Adrenal gland (tissue), 5 donors: Measurements from ENCODE around the gene FCSK.

Source experiments
- POLR2A ChIP-seq, 2 donors: fragments of 450-650 bp; IDR thresholded peaks; one replicate each; pipeline ENCODE4 v1.6.1; 2017; ENCODE audit warnings: antibody characterized with exemption in 2 of 2, mild to moderate bottlenecking in 2 of 2, moderate library complexity in 1 of 2
- TF ChIP-seq, protein P1 (sequence below), 6 experiments: fragments of 450-650 bp in 4 of 6; fragments of 200-600 bp in 2 of 6; sonication (generic) in 1 of 6; IDR thresholded peaks; 1 replicate in 5 of 6; 2 replicates in 1 of 6; pipeline versions ENCODE4 v1.5.1 to v1.8.0; 2016 to 2021; ENCODE audit warnings: antibody characterized with exemption in 6 of 6, mild to moderate bottlenecking in 2 of 6, moderate library complexity in 1 of 6
- donor health status: DM: no; HTN: no; CAD: no.

DNA sequence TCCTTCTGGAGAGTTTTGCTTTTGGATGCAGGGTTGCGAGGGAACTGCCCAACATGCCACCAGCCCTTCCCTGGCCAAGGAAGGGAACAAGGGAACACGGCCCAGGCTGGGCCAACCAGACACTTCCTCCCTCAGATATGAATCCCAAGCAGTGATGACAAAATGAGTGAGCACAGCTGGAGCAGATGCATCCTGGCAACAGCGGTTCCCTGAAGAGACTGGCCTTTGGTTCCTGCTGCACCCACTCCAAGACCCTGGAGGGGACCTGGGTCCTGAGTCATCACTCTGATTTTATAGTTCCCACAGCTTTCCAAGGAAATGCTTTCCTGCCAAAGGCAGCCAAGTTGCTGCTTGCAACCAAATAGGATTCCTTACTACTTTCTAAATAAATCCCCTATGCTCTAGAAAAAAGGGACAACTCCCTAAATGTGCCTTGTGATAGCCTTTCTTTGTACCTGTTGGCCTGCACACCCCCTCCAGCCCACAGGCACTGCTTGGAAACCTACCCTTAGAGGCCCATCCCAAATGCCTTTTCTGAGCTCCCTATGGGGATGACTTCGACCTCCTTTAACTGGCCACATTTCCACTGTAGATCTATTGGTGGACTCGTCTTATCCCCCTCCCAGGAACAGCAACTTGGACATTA is 20.8 kb upstream of the FCSK start:
- no peak for TF ChIP-seq POLR2A (IDR thresholded peaks at IDR 0.05)
- TF ChIP-seq, protein P1, sequence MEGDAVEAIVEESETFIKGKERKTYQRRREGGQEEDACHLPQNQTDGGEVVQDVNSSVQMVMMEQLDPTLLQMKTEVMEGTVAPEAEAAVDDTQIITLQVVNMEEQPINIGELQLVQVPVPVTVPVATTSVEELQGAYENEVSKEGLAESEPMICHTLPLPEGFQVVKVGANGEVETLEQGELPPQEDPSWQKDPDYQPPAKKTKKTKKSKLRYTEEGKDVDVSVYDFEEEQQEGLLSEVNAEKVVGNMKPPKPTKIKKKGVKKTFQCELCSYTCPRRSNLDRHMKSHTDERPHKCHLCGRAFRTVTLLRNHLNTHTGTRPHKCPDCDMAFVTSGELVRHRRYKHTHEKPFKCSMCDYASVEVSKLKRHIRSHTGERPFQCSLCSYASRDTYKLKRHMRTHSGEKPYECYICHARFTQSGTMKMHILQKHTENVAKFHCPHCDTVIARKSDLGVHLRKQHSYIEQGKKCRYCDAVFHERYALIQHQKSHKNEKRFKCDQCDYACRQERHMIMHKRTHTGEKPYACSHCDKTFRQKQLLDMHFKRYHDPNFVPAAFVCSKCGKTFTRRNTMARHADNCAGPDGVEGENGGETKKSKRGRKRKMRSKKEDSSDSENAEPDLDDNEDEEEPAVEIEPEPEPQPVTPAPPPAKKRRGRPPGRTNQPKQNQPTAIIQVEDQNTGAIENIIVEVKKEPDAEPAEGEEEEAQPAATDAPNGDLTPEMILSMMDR (IDR thresholded peaks at IDR 0.05): no peak
